ENCODE data around the gene OR2AE1.

The OR2AE1 gene

GRCh38 chr7:99860281-99861127 is 16.3 kb downstream of the OR2AE1 start:
- no peak for DNase-seq (ENCODE audit: low spot score)

GRCh38 chr7:99855236-99855635 is 21.6 kb downstream of the OR2AE1 start:
- no peak for DNase-seq (ENCODE audit: low spot score)

DNA sequence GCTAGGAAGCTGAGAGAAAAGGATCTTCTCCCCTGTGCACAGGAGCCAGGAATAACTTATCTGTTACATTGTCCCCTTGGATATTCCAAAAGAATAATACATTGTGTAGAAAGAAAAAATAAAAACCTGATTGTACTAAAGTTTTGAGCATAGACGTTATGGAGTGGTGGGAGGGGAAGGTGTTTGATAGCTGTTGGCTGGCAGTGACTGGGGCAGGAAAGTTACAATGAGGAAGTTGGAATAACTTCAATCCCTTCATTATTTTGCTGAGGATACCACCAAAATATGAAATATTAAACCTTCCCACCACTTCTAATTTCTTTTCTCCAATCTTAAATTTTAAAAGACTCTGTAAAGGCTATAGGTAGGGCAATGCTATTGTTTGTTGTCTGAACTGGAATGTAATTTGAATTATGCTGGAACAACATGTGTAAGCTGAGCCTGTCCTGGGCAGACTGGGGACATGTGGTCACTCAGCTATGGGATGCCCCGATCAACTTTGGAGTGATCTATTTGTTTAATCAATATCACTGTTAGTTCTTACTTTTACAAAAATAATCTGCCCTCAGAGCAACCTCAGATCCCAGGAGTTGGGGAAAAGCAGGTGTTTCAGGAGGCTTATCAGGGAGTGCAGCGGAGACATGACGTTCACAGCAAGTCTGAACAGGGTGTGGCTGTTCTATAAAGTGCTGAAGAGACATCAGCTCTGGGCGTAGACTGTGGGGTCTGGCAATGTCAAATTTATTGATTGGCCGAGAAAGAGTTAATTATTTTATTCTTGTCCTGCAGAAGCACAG is 28.2 kb downstream of the OR2AE1 start:
- DNase-seq (ENCODE audit: low spot score): no peak

DNA sequence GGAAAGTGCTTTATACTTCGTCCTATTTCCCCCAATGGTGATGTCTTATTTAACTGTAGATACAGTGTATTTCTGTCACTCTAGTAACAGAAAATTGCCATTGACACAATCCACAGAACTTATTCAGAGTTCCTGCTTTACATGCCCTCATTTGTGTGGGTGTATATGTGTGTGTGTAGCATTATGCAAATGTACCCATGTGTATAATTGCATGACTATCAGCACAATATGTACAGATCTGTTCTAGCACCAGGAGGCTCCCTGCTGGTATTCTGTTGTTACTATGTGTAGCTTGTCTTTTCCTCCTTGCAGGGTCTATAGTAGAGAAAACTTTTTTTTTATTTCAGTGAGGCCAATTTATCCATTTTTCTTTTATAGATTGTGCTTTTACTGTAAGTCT is 32.5 kb downstream of the OR2AE1 start:
- no peak for DNase-seq (ENCODE audit: low spot score)

DNA sequence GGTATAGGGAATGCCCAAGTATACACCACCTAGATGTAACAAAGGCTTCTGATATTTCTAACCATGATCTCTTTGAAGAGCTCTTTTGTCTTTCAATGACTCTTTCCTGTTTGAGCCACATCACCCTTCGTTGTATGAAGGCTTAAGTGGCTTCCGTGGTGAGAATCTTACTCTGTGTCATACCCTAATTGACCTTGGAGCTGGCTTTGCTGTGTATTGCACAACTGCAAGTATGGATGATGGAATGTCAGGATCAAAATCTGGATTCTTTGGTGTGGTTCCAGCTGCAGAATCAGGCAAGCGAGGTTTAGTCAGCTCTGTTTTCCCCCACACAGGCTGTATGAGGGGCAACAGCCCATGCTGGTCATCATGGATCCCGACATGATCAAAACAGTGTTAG is 33.0 kb downstream of the OR2AE1 start:
- DNase-seq (ENCODE audit: low spot score): no peak

DNA sequence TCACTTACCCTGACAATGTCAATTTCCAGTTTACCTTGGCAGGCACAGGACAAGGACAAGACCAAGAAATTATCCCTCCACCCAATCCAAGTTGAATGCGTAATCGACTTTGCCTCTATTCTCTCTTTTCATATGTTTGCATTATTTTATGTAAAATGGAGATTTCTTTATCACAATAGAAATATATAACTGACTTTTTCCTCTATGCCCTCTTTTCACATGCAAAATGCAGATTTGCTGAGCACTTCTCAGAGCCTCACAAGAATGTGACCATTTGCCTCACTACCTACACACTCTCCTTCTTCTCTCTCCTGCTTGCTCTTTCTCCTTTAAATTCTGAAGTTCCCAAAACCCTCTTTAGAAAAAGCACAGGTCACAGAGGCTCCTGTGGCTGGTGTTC is 33.9 kb downstream of the OR2AE1 start:
- DNase-seq (ENCODE audit: low spot score): no peak

DNA sequence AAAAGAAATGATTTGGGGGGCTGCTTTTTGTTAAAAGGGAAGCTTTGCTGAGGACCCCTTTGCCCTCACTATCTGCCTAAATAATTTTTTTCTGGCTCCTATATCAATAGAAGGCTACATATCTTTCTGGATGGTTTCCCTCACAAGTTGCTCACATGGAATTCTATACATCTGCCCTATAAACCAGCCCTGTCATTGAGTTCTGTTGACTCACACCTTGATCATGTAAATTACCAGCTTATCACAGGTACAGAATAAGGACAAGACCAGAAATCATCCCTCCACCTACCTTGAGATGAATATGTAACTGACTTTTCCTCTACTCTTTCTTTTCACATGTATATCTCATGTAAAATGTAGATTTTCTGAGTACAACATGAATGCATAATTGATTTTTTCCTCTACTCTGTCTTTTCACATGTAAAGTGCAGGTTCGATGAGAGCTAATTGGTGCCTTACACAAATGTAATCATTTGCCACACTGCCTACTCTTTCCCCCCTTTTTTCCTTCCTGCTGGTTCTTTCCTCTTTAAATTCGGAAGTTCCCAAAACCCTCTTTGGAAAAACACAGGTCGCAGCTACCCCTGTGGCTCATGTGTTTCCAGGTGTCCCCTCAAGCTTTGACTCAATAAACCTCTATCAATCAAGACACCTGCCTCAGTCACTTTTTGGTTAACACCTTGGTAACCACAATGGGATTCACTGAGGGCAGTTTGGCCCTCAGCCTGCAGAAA is 36.5 kb downstream of the OR2AE1 start:
- DNase-seq (ENCODE audit: low spot score): no peak

DNA sequence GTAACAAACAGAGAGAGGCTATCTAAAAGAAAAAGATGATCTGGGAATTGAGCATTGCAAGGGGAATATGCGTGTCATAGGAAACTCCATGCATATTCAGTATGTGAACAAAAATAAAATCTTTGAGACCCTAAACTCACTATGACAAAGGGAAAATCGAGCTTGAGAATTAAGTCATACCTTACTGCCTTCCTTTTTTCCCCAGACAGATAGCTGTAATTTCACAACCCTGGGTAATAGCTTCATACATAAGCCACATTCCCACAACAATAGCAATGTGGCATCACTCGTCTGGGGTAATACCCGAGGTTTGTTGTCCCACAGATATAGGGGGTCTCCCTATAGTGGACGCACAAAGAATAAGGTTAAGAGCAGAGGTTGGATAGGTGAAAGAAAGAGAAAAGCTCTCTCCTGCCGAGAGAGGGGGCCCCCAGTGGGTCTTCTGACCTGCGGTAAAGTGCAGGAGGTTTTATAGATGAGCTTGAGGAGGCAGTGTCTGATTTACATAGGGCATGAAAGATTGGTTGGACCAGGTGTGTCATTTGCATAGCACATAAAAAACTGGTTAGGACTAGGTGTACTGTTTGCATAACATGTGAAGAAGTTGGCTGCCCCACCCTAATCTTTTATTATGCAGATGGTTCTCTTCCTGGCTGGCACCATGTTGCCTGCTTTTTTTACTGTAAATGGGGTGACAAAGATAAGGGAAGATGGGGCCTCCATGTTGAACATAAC is 37.4 kb downstream of the OR2AE1 start:
- no peak for DNase-seq (ENCODE audit: low spot score)

- DNase-seq (ENCODE audit: low spot score): no peak
Measured at GRCh38 chr7:99837649-99838361, 39.0 kb downstream of the OR2AE1 start.

DNA sequence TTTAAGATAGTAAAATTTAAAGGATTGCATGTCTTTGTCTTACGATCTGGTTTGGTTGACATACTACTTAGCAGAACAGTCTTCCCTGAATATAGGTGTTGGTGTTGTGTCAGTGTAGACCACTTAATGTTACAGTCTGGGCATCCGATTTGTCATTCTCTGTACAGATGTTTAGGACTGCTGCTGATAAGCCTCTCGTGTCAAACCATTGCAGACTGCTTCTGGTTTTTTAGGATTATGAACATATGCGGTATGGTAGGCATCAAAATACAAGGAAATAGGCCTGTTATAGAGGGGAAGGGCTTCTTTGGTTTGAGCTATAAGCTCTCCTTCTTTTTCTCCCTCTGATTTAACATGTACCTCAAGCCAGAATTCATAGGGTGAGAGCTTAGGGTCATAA is 41.6 kb downstream of the OR2AE1 start:
- no peak for DNase-seq (ENCODE audit: low spot score)

DNA sequence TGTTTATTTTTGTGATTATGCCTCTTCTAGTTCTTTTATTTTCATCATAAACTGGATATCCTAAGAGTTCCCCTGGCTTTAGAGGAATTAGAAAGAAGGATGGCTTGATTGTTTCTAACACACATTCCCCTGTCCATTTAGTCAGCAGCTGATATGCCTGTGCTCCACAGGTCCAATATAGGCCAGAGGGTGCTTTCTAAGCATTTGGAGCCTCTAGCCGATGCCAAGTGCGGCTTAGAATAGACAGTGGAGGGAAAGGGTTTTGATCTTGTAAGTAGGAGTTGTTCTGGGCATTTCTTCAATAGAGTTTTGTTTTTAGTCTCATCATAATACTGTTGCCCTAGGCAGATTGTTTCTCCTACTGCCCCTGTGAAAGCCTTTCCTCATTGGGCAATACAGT is 42.5 kb downstream of the OR2AE1 start:
- DNase-seq (ENCODE audit: low spot score): no peak

DNA sequence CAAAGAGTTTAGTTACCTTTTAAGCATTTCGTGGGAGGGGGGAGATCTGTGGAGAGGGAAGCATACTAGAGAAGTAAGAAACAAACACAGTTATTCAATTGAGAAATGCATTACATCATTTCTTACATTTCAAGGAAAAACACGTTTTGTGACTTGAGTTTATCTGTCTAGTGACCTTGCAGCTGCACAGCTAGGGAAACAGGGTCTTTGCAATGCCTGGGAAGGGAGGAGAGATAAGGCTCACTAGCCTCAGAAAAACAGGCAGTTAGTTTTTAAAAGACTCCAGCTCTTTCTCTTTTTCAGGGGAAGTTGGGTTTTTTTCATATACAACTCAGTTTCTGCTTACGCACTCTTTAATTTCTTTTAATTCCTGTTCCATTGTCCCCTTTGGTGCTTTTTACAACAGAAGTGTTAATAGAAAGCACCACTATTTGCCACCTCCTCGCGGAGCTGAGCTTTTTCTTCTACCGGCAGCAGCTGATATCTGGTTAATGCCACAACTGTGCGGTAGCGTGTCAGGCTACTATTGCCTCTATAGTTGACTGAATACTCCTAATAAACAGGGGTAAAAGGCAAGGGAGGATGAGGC is 43.5 kb downstream of the OR2AE1 start:
- no peak for DNase-seq (ENCODE audit: low spot score)

GRCh38 chr7:99831595-99831994 is 45.2 kb downstream of the OR2AE1 start:
- DNase-seq (ENCODE audit: low spot score): no peak

- no peak for DNase-seq (ENCODE audit: low spot score)
Measured at GRCh38 chr7:99829524-99830160, 47.2 kb downstream of the OR2AE1 start.

GRCh38 chr7:99828811-99829210 is 48.0 kb downstream of the OR2AE1 start:
- DNase-seq (ENCODE audit: low spot score): no peak

GRCh38 chr7:99827040-99827778 is 49.6 kb downstream of the OR2AE1 start:
- DNase-seq (ENCODE audit: low spot score): no peak
